ENCODE results near the gene TMEM208. TPM values are rescaled to one million over a fixed set of nuclear protein-coding genes. Genes with fewer than 3 reads are reported as not detected.

TMEM208 gene
- 10 to 100 TPM; 22.2 to 32.3 (median 24.8) TPM for polyA plus RNA-seq (ENCODE audit: insufficient read depth in 1 of 5, insufficient read length in 5 of 5, low replicate concordance in 1 of 5)
- long read RNA-seq, donor 1, transcript TMEM208-201 (6 exons, 793 nt) = major isoform, 21 of 38 reads
- long read RNA-seq, donor 1, partial matches to known transcripts = 9 of 38 reads
- long read RNA-seq, donor 1, other reads (novel, unspliced or antisense) = 0 of 38 reads
- long read RNA-seq, donor 2, transcript TMEM208-201 (6 exons, 793 nt) = major isoform, 16 of 18 reads
- long read RNA-seq, donor 2, partial matches to known transcripts = 0 of 18 reads
- long read RNA-seq, donor 2, other reads (novel, unspliced or antisense) = 0 of 18 reads
- long read RNA-seq, donor 3, transcript TMEM208-201 (6 exons, 793 nt) = major isoform, 18 of 22 reads
- long read RNA-seq, donor 3, partial matches to known transcripts = 0 of 22 reads
- long read RNA-seq, donor 3, other reads (novel, unspliced or antisense) = 0 of 22 reads
- long read RNA-seq, donor 4, transcript TMEM208-201 (6 exons, 793 nt) = major isoform, 11 of 14 reads
- long read RNA-seq, donor 4, partial matches to known transcripts = 0 of 14 reads
- long read RNA-seq, donor 4, other reads (novel, unspliced or antisense) = 0 of 14 reads
- long read RNA-seq, donor 5, transcript TMEM208-201 (6 exons, 793 nt) = major isoform, 29 of 40 reads
- long read RNA-seq, donor 5, partial matches to known transcripts = 0 of 40 reads
- long read RNA-seq, donor 5, other reads (novel, unspliced or antisense) = 0 of 40 reads
- long read RNA-seq, donor 6, transcript TMEM208-201 (6 exons, 793 nt) = major isoform, 19 of 25 reads
- long read RNA-seq, donor 6, partial matches to known transcripts = 0 of 25 reads
- long read RNA-seq, donor 6, other reads (novel, unspliced or antisense) = 0 of 25 reads
- long read RNA-seq, donor 7, transcript TMEM208-201 (6 exons, 793 nt) = major isoform, 20 of 28 reads
- long read RNA-seq, donor 7, partial matches to known transcripts = 0 of 28 reads
- long read RNA-seq, donor 7, other reads (novel, unspliced or antisense) = 0 of 28 reads
- long read RNA-seq, donor 8, transcript TMEM208-201 (6 exons, 793 nt) = major isoform, 5 of 82 reads
- long read RNA-seq, donor 8, partial matches to known transcripts = 46 of 82 reads
- long read RNA-seq, donor 8, other reads (novel, unspliced or antisense) = 30 of 82 reads

DNA sequence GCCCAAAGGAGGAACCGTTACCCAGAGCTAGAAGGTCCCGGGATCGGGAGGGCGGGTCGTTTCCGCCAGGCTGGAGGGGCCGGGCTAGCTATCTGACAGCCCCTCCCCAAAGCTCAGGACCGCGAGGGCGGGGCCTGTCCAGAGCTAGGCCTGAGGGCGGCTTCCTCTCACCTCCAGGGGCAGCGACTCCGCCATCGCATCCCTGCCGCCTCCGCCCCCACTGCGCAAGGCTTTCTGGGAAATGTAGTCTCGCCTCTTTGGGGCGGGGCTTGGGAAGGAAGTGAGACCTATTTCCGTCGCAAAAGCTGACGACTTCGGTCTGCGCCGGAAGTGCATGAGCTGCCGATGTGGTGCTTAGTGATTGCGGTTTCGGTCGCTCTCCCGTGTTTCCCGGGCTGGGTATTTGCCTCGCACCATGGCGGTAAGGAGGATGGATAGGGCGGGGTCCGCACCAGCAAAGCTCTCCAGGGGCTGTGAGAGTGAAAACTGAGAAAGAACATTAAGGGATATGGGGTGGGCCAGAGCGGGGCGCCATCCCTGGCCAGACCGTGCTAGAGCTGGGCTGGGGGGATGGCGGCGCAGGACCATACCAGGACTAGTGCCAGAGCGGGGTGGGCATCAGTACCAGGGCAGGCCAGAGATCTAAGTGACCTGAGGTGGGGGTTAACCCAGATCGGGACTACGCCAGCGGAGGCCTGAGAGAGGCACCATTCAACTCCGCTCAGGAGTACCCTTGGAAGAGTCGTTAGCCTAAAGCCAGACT, at the start of gene TMEM208:
TSS of gene TMEM208 (plus strand) at position 327 of the 763 bp plus-strand sequence. CDS start at position 416, 89 bp downstream.
- peak; percentile 98 for DNase-seq

DNA sequence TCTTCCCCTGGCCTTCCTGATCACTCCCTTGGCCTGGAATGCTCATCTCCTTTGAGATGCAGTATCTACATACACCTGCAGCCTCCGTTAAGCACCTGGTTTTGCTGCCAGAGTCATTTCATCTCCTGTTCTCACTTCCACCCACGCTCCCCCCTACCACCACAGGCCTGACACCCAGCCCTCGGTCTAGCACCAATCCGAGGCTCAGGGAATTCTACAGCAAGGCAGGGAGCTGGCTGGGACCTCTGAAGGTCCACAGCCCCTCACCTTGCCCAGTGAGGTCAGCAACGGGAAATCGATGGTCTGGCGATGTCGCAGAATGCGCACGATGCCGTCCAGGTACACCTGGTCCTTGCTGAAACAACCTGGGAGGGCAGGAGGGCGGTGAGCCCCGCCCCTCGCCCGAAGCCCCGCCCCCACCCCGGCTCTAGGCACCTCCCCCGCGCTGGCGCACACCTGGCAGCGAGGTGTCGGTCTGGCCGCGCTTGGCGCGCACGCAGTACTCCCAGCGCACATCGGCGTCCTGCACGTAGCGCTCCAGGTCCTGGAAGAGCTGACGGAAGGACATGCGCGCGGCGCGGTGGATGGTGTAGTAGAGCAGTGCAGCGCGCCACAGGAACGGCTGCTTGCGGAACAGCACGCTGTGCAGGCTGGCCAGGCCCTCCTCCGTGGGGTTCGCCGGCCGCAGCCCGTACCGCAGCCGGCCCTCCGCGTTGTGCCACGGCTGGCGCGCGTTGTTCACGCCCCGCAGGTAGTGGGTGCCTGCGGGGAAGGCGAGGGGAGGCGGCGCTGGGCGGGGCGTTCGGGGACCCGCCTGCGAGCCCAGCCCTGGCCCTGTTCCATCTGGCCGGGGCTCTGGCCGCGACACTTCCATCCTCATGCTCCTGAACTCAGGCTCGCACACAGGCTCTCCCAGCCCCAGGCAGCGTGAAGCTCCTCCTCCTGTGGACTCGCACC, 48.9 kb upstream of the TMEM208 start:
- peak; percentile 56 to 71 for DNase-seq

DNA sequence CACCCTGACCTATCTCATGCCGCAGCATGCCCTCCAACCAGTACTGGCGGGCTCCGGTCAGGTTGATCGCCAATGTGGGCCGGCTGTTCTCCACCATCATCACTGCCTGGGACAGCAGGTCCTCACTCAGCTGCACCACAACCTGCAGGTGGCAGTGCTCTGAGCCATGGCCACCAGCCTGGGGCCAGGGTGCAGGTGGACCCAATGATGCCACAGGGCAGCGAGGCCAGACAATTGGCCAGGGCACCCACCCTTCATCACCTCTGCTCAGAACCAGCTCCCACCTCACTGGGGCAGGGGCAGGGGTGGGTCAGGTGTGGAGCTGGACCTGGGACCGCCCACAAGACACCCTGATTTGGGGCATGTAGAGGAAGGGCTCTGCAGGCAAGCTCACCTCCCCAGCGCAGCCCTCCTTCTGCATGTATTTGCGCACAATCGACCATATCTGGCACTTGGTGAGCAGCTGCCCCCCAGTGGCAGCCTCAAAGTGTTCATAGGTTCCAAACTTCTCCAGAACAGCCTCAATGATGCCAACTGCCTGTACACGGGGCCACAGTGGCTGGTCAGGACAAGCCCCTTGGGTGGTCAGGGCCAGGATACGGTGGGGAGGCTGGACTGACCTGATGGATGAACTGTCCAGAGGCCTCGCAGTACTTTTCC, 47.4 kb upstream of the TMEM208 start:
- no peak for DNase-seq

DNA sequence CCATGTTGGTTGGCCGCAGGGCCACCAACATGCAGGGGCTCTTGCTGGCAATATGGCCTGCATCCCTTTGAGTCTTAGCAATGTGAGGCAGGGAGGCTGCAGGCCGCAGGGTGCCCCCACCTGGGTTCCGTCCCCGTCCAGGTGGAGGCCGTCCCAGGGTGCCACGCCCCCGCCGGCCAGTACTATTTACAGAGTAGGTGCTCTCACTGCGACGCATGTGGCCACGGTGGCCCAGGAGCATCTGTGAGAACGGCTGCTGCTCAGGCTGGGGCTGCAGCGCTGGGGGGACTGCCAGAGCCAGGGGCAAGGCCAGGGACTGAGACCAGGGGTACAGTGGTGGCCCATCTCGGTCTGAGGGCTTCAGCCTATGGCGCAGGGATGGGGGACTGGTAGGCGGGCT, 46.8 kb upstream of the TMEM208 start:
- no peak for DNase-seq

DNA sequence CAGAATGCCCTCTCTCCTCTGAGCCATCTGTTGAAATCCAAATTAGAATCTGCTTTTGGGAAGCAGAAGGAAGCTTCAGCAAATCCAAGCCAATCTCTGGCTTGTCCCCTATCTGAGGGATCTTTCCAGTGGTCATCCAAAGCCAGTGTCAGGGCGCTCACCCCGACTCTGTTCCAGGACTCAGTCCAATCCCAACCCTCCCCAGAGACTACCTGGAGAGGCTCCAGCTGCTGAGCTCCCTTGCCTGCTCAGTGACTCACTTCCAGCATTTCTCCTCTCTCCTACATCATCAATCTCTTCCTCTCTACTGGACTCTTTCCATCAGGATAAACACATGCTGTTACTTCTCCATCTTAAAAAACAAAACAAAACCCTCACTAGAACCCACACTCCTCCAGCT, 45.6 kb upstream of the TMEM208 start:
- no peak for DNase-seq

DNA sequence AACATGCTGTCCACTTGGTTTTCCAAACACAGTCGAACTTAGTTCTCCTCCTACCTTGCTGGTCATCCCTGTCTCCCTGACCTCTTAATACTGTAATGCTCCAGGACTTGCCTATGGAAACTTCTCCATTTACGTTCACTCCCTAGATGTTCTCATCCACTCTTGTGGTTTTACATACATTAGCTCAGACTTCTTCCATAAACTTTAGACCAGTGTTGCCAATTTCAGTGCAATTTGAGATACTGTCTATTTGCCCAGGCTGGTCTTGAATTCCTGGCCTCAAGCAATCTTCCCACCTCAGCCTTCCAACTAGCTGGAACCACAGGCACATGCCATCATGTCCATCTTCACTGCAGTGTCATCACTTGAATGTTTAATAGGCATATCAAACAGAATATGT, 44.6 kb upstream of the TMEM208 start:
- no peak for DNase-seq

DNA sequence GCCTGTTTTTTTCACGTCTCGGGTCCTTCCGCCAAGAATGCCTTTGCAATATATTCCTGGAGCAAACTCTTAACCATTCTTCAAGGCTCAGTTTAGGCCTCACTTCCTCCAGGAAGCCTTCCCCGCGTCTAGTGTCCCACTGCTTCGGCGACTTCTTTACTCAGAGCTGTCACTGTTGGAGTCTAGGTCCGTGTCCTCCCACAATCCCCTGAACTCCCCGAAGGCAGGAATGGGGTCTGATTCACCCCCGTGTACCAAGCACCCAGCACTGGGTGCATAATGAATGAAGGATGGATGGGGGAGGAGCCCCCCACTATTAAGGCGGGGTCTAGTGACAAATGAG, 43.7 kb upstream of the TMEM208 start:
- DNase-seq = no peak

DNA sequence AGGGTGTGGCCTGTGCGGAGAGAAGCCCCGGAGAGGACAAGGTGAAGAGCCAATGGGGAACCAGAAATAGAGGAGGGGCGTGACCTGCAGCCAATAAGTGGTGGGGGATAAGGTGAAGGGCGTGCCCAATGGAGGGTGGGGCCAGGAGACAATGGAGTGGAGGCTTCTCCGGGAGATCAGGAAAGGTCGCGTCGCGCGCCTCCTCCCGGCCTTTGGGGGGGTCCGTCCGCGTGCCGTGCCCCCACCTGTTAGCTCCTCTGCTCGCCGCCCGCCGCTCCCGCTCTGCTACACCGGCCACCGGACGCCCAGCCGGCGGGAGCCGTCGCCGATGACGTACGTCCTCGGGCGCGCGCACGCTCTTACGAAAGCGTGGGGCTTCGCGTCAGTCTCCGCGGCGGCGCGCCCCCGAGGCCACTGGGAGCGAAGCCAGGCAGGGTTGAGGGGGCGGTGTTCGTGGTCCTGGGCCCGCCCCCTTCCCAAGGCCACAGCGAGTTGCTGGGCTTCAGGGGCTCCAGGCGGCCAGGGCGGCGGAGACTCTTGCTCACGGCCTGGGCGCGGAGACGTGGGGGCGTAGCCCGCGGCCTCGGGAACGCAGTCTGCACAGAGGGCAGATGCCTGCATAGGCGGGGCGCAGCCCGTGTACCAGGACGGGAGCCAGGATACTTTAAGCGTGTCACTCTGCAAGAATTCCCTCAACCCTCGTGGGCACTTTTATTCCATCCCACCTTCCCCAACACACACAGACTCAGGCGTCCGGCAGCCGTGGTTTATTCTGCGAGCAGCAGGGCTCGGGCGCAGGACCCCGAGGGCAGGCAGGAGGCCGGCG, 43.1 kb upstream of the TMEM208 start, which contains the start of gene MATCAP1:
TSS of gene MATCAP1 (minus strand) at position 337 of the 826 bp plus-strand sequence. CDS start 3,353 bp downstream, outside the sequence.
- DNase-seq = peak; percentile 97 to 98

DNA sequence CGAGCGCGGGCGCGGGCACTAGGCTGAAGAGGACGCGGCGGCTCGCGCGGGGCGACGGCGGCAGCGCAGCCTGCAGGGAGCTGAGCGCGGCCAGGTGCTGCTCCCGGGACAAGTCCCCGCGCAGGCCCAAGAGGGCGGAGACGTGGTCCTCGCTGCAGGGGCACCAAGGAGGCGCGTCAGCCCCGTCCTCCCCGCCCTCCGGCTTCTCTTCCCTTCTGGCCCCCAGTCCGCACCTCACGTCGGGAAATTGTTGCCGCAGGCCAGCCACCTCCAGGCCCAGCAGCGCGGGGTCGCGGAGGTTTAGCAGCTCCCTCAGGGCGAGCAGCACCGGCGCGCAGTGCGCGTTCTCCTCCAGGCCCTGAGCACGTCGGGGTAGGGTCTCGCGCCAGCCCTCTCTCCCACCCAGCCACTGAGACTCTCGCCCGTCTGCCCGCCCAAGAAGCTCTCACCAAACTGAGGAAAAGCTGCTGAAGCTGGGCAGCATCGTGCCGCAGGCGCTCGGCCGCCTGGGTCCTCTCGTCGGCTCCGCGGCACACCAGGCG, 42.4 kb upstream of the TMEM208 start:
- no peak for DNase-seq

DNA sequence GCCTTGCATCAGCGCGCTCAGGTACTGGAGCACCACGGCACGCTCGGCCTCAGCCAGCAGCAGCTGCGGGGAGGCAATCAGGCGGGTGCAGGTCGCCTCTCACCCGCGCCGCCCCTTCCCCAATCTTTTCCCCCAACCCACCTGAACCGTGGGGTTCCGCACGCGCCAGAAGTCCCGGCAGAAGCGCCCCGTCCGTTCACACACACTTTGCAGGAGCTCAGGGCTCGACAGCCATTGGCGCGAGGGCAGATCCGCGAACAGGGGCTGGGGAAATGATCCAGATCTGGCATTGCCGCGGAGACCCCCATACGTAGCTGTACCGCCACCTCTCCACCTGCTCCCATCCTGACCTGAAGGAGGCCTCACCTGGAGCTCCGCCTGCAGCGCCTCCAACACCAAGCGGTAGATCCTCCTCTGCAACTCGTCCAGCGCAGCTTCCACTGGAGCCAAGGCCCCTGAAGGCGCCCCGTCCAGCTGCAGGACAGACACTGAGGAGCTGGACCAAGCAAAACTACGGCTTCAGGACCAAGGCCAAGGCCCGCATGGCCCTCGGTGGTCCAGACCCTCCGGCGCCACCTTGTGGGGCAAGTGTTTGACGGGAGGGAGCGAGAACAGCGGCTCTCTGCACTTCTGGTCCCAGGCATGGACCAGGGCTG, 41.8 kb upstream of the TMEM208 start:
- peak; percentile 79 to 85 for DNase-seq

DNA sequence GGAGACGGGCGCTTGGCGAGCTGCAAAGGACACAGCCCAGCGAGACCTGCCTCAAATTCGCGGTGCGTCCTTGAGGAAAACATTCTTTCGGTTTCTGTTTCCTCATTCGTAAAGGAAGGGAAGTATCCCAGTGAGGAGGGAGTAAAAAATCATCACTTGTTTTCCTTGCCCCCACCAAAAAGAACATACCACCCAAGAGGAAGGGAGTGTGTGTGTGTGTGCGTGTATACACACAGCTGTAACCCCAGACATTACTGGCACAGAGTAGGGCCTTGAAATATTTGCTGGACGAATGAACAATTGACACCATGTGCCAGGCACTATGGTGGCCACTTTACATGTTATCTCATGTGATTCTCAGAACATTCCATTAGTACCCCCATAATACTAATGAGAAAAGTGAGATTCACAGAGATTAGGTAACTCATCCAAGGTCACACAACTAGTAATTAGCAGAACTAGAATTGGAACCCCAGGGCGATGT, 41.2 kb upstream of the TMEM208 start:
- no peak for DNase-seq

DNA sequence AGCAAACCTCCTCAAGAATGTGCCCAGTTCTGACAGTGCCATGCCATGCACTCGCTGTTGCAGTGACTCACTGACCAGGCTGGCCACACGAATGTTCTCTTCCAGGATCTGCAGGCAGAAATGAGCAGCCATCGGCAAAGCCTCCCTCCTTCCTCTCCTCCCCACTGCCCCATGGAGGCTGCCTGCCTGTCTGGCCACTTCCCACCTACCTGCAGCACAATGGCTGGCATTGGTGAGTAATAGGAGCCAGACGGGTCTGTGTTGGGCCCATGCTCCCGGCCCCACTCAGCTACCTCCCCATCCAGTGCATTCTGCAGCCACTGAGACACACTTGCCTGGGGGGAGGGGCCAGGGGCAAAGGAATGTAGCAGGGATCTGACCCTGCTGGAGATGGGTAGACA, 40.4 kb upstream of the TMEM208 start:
- DNase-seq = no peak

DNA sequence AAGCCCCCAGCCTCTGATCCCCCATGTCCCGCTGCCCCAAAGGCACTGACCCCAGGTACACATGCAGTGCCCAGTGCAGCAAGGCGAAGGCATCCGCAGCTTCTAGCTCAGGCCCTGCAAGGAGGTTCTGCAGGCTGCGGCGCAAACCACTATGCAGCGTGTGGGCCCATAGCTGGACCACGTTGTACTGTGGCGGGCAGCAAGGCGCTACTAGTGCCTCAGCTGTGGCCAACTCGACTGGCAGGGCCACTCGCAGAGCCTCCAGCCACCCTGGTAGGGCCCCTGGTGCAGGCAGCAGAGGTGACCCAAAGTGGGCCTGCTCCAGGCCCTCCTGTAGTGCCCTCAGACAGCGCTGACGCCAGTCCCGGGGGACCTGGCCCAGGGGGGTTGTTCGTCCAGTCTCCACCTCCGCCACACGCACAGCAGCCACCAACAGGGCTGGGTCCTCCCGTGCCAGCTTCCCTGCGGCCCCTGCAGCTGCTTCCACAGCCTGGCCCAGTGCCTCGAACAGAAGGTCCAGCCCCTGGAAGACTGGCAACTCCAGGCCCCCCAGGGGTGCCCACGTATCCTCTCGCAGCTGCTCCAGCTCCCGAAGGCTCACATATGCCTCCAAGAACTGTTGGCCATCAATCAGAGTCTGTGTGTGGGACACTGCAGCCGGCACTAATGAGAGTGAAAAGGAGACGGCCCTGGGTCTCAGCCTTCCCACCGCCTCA, 39.6 kb upstream of the TMEM208 start:
- DNase-seq = no peak

DNA sequence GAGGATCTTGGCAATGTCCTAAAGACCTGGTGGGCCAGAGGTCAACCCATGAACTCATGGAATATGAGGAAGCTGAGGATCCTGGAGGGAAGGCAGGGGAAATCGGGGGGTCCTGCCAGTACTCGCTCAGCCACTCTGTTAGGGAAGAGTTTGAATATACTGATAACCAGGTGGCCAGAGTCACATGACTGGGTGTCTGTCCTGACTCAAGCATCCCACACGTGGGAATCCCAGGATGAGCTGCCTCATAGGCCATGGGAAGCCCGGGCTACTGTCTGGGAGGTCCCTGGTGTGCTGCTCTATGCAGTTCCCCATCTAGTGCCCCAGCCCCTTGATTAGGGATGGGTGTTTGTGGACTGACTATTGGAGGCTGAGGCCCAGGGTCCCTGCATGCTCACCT, 38.6 kb upstream of the TMEM208 start:
- no peak for DNase-seq

DNA sequence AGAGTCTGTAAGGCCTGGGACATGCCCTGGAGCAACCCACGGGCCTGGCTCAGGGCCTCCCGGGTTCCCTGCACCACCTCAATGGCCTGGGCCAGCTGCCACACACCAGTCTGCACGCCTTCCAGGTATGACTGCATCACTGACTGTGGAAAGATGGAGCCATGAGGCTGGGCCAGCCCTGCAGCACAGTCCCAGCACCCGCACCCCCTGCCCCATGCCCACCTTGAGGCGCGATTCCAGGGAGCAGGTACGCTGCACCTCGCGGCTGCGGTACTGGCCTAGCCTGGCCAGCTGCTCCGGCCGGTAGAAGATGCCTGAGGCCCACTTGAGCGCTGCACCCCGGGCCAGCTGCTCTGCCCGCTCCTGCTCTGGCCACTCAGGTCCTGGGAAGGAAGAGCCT, 38.1 kb upstream of the TMEM208 start:
- DNase-seq = no peak

DNA sequence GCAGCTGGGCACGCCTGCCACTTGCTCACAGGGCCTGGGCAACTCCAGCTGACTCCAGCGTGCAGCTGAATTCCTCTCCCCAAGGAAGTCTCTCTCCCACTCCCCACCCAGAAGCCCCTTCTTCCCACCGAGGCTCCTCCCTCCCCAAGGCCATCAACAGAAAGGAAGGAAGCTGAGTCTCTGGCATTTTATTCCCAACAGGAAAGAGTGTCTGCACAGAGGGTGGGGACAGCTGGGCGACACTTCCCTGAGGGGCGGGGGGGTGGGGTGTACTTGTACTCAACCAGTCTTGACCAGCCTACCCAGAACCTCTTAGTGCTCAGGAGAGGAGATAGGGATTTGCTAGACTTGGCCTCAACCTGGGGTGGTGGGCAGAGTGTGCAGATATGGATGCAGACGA, 36.9 kb upstream of the TMEM208 start, which contains the start of gene EXOC3L1:
TSS of gene EXOC3L1 (minus strand) at position 96 of the 400 bp plus-strand sequence. CDS start 460 bp downstream, outside the sequence.
- no peak for DNase-seq
